ENCODE results near the gene ASPM. TPM values are rescaled to one million over a fixed set of nuclear protein-coding genes. Genes with fewer than 3 reads are reported as not detected.
A peak's percentile ranks its signal among the peaks of the same experiment; 100 is the strongest.

ASPM gene
- total RNA-seq, 2 donors from 2014 or later = 1.8 to 5.1 TPM

GRCh38 chr1:197137322-197137721 is 9.1 kb downstream of the ASPM start:
- no peaks in the 10 kb centered on the region for H3K27me3 ChIP-seq (replicated peaks; ENCODE audit: insufficient read depth)
- DNase-seq (ENCODE audit: low spot score) = no peak
- H3K4me1 ChIP-seq (replicated peaks) = no peaks in the 10 kb centered on the region
- H3K4me3 ChIP-seq = no peak overlapping the region
- no peak overlapping the region for H3K27ac ChIP-seq
- H3K36me3 ChIP-seq = no peaks in the 10 kb centered on the region
- WGBS = 87% methylated on average over 7 of the region's 7 CpGs
- no peaks in the 10 kb centered on the region for H3K9me3 ChIP-seq
- TF ChIP-seq POLR2A (IDR thresholded peaks at IDR 0.05) = no peak
- no peak for TF ChIP-seq POLR2AphosphoS5 (IDR thresholded peaks at IDR 0.05)
- TF ChIP-seq, protein P1, sequence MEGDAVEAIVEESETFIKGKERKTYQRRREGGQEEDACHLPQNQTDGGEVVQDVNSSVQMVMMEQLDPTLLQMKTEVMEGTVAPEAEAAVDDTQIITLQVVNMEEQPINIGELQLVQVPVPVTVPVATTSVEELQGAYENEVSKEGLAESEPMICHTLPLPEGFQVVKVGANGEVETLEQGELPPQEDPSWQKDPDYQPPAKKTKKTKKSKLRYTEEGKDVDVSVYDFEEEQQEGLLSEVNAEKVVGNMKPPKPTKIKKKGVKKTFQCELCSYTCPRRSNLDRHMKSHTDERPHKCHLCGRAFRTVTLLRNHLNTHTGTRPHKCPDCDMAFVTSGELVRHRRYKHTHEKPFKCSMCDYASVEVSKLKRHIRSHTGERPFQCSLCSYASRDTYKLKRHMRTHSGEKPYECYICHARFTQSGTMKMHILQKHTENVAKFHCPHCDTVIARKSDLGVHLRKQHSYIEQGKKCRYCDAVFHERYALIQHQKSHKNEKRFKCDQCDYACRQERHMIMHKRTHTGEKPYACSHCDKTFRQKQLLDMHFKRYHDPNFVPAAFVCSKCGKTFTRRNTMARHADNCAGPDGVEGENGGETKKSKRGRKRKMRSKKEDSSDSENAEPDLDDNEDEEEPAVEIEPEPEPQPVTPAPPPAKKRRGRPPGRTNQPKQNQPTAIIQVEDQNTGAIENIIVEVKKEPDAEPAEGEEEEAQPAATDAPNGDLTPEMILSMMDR (IDR thresholded peaks at IDR 0.05) = no peak
- intact Hi-C loops (cut with DNase I) = no loop called here

DNA sequence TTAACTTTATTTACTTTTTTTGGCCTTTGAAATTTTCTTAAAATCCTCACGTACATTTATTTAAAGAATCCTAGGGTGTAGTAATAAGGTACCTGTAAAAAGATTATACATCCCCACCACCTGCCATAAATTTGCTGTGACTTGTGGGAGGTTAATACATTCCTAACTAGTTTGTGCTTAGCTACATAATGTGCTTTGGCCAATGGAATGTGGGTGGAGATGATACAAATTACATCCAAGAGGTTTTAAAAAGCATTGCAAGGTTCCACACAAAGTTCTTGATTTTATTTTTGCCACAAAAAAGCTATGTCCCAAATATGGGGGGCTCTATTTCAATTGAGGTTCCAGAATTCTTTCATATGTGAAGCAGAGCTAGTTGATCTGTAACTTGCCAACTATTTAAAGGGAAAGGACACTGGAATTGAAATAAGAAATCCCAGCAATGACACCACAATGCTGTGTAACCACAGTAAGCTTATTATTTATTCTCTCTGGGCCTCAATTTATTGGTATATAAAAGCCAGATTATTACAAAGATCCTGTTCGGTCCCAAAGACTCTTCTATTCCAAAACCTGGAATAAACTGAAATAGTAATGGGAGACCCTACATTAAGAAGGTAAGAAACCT is 15.7 kb downstream of the ASPM start:
- H3K36me3 ChIP-seq = no peaks in the 10 kb centered on the region
- no peaks in the 10 kb centered on the region for H3K9me3 ChIP-seq
- peak overlapping the region in 1 of 2 donors; percentile 35 for H3K27ac ChIP-seq
- intact Hi-C loops (cut with DNase I) = no loop called here
- no peaks in the 10 kb centered on the region for H3K27me3 ChIP-seq (replicated peaks; ENCODE audit: insufficient read depth)
- H3K4me1 ChIP-seq (replicated peaks) = no peaks in the 10 kb centered on the region
- DNase-seq (ENCODE audit: low spot score) = no peak
- no peak overlapping the region for H3K4me3 ChIP-seq
- TF ChIP-seq POLR2A (IDR thresholded peaks at IDR 0.05) (no peak), POLR2AphosphoS5 (IDR thresholded peaks at IDR 0.05) (no peak)
- TF ChIP-seq, protein P1 (IDR thresholded peaks at IDR 0.05) = no peak
- 35% methylated on average over 2 of the region's 2 CpGs for WGBS

GRCh38 chr1:197129698-197130097 is 16.8 kb downstream of the ASPM start:
- Histone ChIP-seq H3K27me3 (replicated peaks; ENCODE audit: insufficient read depth) (no peaks in the 10 kb centered on the region), H3K4me1 (replicated peaks) (no peaks in the 10 kb centered on the region), H3K9me3 (no peaks in the 10 kb centered on the region), H3K36me3 (no peaks in the 10 kb centered on the region), H3K4me3 (no peak overlapping the region), H3K27ac (no peak overlapping the region)
- no peak for DNase-seq (ENCODE audit: low spot score)
- TF ChIP-seq POLR2AphosphoS5 (IDR thresholded peaks at IDR 0.05) (no peak), POLR2A (IDR thresholded peaks at IDR 0.05) (no peak)
- TF ChIP-seq, protein P1 (IDR thresholded peaks at IDR 0.05) = no peak
- WGBS = 95% methylated on average over 2 of the region's 2 CpGs
- intact Hi-C loops (cut with DNase I) = no loop called here

DNA sequence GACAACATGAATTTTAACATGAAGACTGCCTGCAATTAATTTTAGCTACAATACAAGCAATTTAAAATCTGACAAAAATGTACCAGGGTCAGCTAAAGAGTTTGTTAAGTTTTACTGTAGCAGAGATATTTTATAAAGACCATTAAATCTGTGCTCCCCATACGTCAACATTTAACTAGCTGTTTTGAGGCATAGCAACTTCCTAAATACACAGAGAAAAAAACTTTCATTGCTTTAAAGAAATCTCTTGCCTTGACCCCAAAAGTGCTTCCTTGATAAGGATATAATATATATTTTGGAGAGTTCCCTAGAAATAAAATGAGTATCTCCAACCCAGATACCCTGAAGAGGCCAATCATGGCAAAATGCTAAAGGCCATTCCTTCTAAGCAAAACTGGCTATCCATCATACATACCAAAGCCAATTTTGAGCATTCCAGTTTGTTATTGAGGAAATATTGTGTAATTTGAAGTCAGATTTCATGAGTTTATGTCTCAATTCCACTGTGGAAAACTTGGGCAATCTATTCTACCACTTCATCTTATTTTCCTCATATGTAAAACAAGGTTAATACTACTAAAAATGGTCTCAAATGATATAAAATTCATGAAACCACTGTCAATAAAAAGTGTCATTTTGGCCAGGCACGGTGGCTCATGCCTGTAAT is 19.1 kb downstream of the ASPM start:
- intact Hi-C loops (cut with DNase I) = no loop called here
- TF ChIP-seq POLR2A (IDR thresholded peaks at IDR 0.05) (no peak), POLR2AphosphoS5 (IDR thresholded peaks at IDR 0.05) (no peak)
- TF ChIP-seq, protein P1 (IDR thresholded peaks at IDR 0.05) = no peak
- Histone ChIP-seq H3K27me3 (replicated peaks; ENCODE audit: insufficient read depth) (no peaks in the 10 kb centered on the region), H3K4me1 (replicated peaks) (no peaks in the 10 kb centered on the region), H3K9me3 (no peaks in the 10 kb centered on the region), H3K36me3 (no peaks in the 10 kb centered on the region), H3K27ac (no peak overlapping the region), H3K4me3 (no peak overlapping the region)
- WGBS = 66% methylated on average over 2 of the region's 2 CpGs
- DNase-seq (ENCODE audit: low spot score) = no peak

DNA sequence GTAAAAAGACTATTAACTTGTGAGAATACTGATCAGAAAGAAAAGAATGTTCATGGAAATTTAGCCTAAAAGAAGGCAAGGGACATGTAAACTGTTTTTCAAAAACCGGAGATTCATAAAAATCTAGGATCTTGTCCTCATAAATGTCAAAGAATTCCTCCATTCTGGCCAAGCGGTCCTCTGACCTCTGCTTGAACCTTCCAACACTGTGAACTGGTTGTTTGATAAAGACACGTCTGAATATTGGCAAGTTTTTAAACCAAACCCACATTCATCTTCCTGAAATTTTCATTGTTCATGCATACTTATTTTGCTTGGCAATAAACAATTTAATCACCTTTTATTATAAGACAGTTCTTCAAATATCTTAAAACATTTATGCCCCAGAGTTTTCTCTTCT is 19.8 kb downstream of the ASPM start:
- intact Hi-C loops (cut with DNase I) = no loop called here
- TF ChIP-seq POLR2A (IDR thresholded peaks at IDR 0.05) = no peak
- TF ChIP-seq POLR2AphosphoS5 (IDR thresholded peaks at IDR 0.05) = no peak
- TF ChIP-seq, protein P1 (IDR thresholded peaks at IDR 0.05) = no peak

More for the DNA sequence above, 19.8 kb downstream of the ASPM start:
- no peaks in the 10 kb centered on the region for H3K36me3 ChIP-seq
- H3K27ac ChIP-seq = no peak overlapping the region
- H3K9me3 ChIP-seq = no peaks in the 10 kb centered on the region
- DNase-seq (ENCODE audit: low spot score) = no peak
- 13% methylated on average over 3 of the region's 3 CpGs for WGBS
- no peaks in the 10 kb centered on the region for H3K4me1 ChIP-seq (replicated peaks)
- no peaks in the 10 kb centered on the region for H3K27me3 ChIP-seq (replicated peaks; ENCODE audit: insufficient read depth)
- no peak overlapping the region for H3K4me3 ChIP-seq

Data from prostate gland (tissue), 2 donors.